Dermis blood vessel endothelial cell (primary cell): ENCODE results near the gene CHST10. TPM values are rescaled to one million over a fixed set of nuclear protein-coding genes. Genes with fewer than 3 reads are reported as not detected.

Experiments used
- DNase-seq: peaks from one replicate; pipeline ENCODE4 v3.0.0; 2010
- total RNA-seq: library from RNA; depleted of rRNA; stranded (reverse); fragments of >200 nt; gene quantifications from 2 replicates; pipeline ENCODE4 v1.2.3, GENCODE V29; 2014

CHST10 gene
- total RNA-seq, 1 donor from 2014 or later: 12.6 TPM

DNA sequence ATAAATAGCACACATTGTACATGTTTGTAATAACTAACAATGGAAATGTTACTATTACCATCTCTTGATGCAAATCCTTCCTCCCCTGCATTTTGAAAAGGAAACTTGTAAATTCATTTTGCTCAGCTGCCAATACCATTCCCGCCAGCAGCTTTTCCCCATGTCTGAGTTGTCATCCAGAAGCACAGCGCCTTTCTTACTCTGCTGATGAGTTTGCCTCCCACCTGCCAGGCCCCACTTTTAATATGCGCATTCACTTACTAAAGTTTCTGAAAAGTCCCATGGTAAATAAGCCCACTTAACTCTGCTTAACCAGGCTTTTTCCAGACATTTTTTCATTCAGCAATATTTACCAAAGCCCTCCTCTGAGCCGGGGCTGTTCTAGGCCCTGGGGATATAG lies 3.9 kb downstream of the CHST10 start:
- no peak for DNase-seq

GRCh38 chr2:100412881-100413321 lies 4.6 kb downstream of the CHST10 start:
- no peak for DNase-seq

GRCh38 chr2:100412466-100412865 lies 5.0 kb downstream of the CHST10 start:
- no peak for DNase-seq

DNA sequence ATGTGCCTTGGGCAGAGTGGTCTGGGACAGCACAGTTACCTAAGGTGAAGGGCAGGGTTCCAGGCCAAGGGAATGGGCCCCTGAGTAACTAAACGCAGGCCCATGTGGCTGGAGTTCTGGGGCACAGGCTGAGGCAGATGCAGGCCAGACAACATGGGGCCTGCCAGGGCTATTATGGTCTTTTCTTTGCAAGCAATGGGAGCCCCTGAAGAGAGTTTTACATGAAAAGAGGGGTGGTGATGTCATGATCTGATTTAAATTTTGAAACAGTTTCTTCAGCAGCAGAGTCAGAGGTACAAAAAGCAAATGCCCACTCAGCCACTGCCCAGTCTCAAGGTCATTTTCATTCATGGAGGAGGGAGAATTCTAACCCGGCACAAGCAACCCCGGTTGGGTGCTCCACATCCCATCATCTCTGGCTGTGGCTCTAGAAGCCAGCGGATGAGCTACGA lies 5.6 kb downstream of the CHST10 start:
- DNase-seq: no peak

- DNase-seq: no peak
Measured at GRCh38 chr2:100409975-100410647, 7.4 kb downstream of the CHST10 start.

GRCh38 chr2:100409461-100409860 lies 8.0 kb downstream of the CHST10 start:
- no peak for DNase-seq

- no peak for DNase-seq
Measured at GRCh38 chr2:100408941-100409340, 8.5 kb downstream of the CHST10 start.

- no peak for DNase-seq
Measured at GRCh38 chr2:100408104-100408503, 9.4 kb downstream of the CHST10 start.

- no peak for DNase-seq
Measured at GRCh38 chr2:100407563-100407962, 9.9 kb downstream of the CHST10 start.

GRCh38 chr2:100407073-100407472 lies 10.4 kb downstream of the CHST10 start:
- no peak for DNase-seq

- DNase-seq: no peak
Measured at GRCh38 chr2:100406120-100406508, 11.4 kb downstream of the CHST10 start.

DNA sequence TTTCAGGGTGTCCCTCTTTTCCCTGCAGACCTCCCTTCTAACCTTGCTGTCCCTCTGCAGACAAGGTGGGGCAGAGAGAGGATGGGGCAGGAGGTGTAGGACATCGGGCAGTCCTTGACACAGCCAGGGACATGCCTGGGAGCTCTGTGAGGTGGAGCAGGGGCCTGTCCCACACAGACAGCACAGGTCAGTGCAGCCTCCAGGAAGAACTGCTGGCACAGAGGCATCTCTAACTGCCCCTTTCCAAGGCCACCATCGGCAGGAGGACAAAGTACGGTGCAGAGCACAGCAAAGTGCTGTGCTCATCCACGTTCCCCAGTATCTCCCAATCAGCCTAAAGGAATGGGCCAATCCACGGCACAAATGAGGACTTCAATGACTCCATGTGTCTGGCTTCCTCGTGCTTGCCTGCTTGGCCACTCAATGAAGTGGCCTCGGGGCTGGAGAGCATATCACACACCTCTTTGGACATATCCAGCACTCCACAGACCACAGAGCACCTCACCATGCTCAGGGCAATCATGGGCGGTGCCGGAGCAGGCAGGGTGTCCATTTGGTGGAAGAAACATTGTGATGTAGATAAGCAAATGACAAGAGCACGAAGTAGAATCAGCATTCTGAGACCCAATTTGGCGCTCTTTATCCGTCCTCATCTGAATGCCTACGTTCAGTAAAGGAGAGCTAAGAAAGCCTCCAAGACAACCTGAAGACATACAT lies 11.9 kb downstream of the CHST10 start:
- DNase-seq: no peak

GRCh38 chr2:100404411-100404810 lies 13.1 kb downstream of the CHST10 start:
- no peak for DNase-seq

DNA sequence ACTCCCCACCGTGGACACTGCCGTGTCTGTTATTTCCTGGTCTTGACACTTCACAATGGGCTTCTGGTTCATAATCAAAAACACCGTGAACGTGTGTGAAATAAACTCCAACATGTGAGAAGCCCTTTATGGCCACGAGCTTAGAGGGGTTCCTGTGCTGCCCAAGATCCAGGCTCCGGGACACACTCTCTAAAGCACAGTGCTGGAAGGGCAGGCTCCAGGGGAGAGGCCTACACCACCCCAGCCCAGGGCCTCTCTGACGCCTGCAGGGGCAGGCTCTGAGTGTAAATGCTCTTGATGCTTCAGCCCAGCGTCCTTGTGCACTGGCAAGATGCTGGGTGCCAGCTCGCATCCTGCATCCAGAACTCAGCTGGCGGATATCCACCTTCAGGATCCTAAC lies 13.7 kb downstream of the CHST10 start:
- no peak for DNase-seq

DNA sequence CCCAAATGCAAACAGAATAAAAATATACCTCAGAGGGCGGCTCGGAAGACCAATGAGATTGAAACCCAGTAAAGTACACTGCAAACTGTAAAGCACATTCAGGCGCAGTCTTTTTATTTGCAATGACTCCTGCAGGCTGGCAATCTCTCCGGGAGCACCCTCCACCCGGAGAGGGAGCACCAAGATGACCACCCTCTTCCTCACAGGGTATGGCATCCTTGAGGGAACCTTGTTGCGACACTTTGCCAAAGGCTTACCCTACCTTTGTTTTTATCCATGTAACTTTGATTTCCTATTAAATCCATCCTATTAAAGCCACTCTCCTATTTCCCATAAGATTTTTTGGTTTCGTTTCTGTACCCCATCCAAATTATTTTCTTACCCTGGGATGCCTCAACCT lies 16.2 kb downstream of the CHST10 start:
- DNase-seq: no peak

DNA sequence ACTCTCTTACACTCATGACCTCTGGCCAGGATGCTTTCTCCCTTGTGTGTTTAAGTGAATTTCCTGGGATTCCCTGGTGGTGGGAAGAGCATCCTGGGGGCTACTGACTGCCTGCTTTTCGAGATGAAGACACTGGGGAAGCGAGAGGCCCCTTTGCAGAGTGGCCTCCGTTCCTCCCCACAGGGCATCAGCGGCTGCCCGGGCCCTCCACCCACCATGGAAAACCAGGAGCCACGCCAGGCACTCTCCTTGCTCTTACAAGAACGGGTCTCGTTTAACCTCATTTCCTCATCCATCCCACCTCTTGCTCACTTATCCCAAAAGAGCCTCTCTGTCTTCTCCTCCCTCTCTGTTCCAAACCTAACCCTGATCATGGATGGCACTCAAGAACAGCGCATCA lies 17.8 kb downstream of the CHST10 start:
- no peak for DNase-seq

- no peak for DNase-seq
Measured at GRCh38 chr2:100397976-100398375, 19.5 kb downstream of the CHST10 start.

DNA sequence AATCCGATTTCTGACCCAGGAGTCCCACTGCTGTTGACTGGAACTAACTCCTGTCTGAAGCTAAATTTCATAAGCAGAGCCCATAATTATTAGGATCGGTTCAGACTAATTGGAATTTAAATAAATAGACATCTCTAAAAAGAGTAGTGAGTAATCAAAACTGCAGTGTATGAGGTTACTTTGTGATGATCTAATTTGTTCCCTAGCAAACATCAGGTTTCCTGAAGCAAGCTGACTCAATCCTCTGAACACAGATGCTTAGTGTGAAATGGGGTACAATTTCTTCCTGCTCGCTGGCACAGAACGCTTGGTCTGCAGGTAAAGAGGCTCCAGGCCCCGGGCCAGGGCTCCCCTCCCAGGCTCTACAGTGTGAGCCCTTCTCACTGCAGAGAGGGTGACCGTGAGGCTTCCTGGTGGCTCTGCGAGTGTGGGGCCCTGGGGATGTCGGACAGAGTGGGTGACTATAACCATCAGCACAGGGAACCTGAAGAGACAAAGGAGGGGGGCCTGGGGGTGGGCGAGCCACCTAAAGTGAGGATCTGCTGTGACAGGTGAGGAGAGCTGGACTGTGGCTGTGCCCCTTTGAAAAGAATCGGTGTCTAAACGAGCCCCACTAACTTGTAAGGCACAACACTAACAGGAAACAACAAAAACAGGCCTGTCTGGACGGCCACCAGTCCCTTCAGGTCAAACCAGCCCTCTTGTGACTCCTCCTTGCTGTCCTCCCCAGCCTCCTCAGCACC lies 20.2 kb downstream of the CHST10 start:
- peak; percentile 23 for DNase-seq

- no peak for DNase-seq
Measured at GRCh38 chr2:100396483-100396882, 21.0 kb downstream of the CHST10 start.

DNA sequence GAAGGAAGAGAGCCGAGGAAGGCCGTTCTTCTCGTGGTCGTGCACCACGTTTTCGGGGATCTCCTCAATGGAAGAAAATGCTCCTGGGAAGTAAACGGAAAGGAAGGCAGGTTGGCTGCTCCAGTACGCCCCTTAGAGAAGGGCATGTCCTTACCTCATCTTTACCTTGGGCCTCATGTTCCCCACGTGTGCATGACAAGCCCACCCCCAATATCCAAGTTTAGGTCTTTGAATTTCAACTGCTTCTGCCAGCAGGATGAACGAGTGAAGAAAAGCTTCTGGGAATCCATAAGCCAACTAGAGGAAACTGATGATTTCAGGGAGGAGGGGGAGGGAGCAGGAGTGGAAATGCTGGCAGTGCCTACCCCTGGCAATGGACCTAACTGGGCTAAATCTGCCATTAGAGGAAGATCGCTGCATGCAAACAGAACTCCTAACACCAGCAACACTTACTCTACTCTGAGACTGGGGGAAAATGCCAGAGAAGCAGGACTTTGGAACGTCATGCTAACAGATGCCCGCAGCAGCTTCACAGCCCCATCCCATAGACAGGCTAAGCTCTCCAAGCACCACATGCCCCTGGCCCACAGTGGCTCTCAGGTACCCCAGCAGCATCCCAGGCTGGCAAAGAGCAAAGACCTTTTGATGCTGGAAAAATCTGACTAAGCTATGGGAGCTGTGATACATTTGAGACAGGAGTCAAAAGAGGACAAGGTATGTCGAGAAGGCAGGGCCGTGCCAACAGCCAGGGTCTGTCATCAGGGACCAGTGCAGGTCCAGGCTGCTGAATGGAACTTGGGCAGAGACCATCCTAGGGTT lies 21.7 kb downstream of the CHST10 start:
- no peak for DNase-seq

- DNase-seq: no peak
Measured at GRCh38 chr2:100394111-100394641, 23.3 kb downstream of the CHST10 start.

DNA sequence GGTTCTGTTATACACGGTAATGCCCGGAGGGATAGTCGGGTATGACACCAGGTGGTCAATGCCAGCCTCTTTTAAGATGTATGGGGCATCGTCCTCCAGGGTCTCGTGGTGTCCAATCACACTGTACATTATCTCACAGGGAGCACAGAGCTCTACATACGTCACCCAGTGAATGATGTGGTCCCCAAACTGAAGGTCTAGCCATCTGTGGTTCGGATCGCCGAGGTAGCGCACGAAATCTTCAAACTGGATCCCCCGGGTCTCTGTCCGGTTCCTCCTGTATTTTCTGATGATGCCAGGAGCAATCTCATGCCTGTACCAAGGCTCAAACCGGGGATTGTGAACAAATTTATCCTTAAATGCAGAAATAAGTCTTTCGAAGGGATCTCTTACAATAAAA lies 24.1 kb downstream of the CHST10 start:
- no peak for DNase-seq
